ENCODE data around the gene TRIM46.

TRIM46 gene, protein sequence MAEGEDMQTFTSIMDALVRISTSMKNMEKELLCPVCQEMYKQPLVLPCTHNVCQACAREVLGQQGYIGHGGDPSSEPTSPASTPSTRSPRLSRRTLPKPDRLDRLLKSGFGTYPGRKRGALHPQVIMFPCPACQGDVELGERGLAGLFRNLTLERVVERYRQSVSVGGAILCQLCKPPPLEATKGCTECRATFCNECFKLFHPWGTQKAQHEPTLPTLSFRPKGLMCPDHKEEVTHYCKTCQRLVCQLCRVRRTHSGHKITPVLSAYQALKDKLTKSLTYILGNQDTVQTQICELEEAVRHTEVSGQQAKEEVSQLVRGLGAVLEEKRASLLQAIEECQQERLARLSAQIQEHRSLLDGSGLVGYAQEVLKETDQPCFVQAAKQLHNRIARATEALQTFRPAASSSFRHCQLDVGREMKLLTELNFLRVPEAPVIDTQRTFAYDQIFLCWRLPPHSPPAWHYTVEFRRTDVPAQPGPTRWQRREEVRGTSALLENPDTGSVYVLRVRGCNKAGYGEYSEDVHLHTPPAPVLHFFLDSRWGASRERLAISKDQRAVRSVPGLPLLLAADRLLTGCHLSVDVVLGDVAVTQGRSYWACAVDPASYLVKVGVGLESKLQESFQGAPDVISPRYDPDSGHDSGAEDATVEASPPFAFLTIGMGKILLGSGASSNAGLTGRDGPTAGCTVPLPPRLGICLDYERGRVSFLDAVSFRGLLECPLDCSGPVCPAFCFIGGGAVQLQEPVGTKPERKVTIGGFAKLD

DNA sequence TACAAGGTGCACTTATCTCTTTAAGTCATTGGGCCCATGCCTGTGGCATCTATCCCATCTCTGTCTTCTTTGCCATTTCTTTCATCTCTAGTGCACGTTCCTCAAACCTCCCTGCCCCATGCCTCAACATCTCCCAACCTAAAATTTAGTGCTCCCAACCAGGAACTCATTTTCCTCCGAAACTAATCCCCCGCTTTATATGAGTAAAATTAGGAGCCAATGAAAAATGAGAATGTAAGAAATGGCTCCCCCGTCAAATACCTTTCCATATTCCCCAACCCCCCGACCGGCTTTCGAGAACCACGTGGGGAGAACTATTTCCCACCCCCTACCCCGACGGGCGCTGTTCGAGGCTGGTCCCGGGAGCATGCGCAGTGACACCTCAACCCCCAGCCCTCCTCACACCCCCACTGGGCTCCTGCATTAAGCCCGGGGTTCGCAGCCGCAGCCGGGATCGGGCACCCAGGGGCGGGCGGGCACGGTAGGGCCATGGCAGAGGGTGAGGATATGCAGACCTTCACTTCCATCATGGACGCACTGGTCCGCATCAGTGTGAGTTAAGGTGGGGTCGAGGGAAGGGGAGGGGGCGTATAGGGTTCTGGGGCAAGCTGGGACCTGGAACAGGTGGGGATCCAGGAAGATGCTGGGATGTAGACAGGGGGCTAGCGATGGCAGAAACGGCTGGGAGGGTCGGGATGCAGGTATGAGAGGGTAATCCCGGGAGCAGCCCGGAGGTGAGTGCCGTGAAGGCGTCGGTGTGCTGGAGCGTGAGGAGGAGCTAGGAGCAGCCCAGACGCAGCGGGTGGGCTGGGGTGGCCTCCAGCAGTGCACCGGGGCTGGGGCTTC, at the start of gene TRIM46:
TRIM46 (plus strand) TSS at position 372 of the 846 bp plus-strand sequence; CDS start at position 490, 118 bp downstream.
- peak; percentile 82 for DNase-seq

DNA sequence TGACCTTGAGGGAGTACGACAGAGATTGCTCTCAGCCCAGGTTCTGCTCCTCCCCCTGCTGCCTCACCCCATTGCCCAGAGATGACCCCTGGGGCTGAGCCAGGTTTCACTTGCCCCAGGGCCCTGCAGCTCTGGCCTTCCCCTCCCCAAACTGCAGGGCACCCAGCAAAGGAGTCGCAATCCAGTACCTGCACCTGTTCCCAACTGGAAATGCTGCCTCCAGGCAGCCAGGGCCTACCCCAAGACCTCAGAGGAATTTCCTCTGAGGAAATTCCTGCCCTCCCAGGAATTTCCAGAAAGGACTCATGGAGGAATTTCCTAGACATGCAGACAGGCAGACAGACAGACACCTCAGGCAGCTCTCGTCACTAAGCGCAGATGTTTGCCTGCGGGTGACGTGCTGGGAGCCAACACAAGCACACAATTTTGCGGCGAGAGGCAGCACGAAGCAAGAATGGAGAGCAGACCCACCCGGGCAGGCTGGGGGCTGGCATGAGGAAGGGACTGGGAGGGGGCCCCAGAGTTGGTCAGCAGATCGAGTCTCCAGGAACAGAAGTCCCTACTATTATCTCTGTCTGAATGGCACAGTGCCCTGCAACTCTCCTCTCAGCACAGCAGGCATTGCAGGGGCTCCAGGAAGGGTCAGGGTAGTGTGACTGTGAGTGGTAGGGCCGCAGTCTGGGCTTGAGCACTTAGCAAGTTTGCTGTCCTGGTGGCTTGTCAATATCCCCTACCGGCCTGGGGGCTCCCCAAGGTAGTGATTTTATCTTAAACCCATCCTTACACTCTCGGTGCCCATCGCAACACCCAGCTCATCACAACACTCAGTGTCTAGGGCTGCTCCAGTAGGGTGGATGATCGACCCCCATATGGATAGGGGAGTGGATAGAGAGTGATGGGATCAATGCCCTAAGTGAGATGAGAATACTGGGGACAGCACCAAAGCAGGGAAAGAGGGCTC, 48.9 kb upstream of the TRIM46 start:
- DNase-seq: no peak

DNA sequence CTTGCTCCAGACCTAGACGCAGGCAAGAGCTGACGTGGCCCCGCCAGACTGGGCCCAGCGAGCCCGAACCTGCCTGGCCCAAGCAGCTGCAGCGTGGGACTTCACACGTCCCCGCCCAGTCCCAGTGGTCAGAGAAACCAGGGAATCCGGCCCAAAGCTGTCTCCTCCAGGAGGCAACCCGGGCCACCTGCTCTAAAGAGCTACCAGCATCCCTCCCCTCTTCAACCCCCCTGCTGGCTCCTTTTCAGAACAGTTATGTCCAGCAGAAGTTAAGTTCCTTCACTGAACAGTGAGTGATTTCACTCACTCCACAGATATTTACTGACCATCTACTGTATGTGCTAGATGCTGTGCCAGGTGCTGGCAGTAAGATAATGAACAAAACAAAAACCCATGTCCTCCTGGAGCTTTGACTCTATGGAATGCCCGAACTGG, 48.1 kb upstream of the TRIM46 start:
- no peak for DNase-seq

DNA sequence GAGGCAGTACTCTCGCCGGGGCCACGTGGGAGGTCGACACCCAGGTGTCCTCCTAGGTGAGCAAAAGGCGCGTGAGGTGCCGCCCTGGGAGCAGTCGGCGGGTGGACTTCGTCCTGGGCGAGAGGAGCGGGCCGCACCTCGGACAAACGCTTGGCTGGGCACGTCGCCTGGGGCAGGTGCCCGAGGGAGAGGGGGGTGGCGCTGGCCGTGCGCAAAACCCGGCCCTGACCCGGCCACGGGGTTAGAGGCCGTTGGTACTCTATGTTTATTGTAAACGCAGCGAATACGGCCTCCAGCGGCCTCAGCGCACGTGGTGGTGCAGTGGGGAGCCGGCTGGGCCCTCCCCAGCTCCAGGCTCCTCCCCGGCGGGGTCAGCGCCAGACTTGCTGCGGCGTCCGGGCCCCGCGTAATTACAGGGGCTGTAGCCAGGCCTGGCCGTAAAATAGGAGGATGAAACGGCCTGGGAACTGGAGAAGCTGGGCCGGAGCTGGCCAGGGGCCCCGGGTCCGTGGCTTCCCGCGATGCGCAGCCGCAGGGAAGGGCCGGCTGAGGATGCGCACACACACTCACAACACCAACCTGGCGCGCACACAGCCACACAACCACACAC, 47.6 kb upstream of the TRIM46 start:
- DNase-seq: no peak

DNA sequence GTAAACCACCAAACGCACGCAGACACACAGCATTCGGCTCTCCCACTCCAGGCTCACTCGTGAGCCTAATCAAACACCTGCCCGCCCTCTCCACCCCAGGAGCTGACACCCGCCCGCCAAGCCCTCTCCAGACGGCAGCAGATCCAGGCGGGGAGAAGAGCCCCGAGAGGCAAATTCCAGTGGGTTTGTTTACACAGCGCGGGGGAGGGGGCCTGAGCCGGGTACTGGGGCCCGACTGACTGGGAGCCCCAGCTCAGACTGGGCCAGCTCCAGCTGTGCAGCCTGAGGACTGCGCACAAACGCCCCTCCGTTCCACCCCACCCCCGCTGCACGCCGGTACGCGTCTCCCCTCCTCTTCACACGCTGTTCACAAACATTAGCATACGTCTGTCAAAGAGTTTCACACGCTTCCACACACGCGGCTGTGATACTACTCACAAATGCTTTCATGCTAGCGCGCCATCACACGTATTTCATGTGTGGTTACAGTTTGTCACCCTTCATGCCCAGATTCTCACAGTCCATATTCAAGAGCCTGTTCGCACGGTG, 47.0 kb upstream of the TRIM46 start:
- DNase-seq: peak; percentile 50

DNA sequence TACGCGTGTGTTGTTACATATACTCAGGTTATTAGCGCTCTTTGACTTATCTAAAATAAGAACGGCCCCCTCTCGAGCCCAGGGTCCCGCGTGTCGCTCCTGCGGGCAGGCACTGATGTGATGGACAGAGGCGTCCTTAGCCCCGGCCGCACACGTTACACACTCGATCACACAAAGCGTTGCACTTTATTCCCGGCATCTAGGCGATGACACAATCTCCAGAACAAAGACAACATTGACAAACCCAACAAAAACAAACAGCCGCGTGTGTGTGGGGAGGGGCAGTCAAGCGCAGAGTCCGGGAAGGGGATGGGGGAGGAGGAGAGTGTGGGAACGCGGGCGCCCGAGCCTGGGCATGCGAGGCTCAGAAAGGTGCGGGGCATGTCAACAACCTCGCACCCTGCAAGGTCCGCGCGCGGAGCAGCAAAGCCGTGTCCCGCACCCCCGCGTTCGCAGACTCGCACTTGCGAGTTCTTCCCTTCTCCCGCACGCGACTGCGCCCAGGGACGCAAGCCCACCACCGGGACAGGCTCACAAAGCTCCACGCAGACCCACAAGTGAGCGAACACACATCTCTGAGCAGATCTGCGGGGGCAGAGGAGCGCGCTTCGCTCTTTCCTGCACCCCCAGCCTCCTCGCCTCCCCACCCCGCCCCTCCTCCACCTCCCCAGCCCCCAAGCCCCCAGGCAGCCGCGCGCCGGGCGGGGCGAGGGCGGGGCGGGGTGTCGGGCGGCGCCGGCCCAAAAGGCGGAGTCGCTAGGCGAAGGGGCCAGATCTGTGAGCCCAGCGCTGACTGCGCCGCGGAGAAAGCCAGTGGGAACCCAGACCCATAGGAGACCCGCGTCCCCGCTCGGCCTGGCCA, 46.3 kb upstream of the TRIM46 start, which contains the start of gene EFNA1:
EFNA1 (plus strand) TSS at position 772 of the 862 bp plus-strand sequence. CDS start 102 bp downstream, outside the sequence.
- peak; percentile 61 for DNase-seq

DNA sequence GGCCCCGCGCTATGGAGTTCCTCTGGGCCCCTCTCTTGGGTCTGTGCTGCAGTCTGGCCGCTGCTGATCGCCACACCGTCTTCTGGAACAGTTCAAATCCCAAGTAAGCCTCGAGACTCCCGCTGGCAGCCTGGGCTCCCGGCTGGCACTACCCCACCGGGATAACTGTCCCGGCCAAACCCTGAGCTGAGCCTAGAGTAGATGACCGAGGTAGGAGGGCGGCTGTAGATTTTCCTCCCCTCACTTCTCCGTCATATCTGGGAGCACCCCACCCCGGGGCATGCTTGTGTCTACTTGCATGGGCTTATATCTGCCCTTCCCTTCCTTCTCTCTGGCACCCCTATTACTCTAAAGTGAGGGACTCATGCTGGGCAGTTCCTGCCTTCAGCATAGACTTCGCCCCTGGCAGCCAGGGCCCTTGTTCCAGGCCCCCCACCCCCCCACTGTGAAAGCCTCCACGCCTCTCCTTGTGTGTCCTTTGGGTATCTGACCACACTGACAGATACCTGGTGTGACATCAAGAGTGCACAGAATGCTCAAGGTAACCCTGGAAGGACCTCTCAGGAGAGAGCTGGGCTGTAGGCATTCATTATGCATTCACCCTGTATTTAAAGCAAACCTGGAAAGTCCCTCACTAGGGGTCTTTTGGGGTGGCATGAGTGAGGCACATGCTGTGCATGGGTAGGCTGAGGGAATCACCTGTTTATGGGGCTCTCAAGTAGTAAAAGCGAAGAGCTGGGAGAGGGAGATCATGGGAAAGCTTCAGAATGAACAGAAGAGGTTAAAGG, 45.5 kb upstream of the TRIM46 start:
- no peak for DNase-seq

DNA sequence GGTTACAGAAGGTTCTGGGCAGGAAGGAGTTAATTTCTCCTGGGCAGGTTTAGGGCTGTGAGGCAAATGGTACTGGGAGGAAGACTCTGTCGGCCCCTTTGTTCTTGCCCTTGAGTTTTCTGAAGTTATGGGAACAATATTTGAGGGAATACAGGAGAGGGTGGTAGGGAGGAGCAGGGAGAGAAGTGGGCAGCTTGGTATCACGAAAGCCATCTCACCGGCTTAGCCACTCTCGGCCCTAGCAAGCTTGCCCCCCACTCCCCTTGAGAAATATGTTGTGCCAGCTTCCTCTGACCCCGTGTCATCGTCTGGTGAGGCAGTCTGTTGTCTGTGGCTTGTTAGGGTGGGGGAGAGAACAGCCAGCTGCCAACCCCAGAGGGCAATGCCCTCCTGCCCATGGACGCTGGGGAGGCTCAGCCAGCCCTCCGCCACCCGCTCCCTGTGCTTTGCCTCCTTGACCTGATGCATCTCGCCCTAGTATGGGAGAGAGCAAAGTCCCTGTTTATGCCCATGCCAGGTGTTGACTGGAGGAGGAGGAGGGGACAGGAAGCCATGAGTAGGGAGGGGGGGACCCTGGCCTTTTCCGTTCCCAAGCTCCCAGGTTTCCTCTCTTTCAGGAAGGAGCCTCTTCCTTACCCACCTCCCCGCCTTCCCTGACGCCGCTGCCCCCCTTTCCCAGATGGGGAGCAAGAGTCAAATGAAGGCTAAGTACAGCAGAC, 44.7 kb upstream of the TRIM46 start:
- DNase-seq: peak; percentile 26

DNA sequence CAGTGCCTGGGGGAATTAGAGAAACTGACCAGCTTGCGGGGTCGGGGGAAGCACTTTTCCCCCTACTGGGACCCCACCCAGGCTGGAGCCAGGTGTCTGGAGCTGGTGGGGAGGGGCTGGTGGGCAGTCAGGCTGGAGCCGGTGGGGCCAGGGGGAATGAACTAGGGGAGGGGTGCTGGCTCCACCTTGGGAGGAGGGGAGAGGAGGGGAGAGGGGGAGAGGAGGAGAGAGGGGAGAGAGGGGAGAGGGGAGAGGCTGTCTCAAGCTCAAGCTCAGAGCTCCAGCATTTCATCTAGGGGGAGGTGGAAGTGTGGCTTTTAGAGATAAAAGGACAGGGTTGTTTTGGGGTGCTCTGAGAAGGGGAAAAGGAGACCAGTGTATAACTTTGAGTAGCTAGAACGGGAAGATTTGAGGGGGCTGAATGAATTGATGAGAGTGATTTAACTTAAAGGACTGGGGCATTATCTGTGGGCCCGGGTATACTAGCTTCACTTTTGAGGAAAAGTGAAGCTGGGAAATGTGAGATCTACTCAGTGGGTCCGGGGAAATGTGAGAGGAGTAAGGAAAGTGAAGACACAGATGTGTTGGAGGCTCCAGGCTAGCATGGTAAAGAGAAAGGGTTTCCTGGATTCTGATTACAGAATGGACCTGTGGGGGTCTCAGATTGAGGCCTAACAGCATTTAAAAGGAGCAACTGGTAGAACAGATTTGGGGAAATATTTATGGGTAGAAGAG, 43.2 kb upstream of the TRIM46 start:
- no peak for DNase-seq

DNA sequence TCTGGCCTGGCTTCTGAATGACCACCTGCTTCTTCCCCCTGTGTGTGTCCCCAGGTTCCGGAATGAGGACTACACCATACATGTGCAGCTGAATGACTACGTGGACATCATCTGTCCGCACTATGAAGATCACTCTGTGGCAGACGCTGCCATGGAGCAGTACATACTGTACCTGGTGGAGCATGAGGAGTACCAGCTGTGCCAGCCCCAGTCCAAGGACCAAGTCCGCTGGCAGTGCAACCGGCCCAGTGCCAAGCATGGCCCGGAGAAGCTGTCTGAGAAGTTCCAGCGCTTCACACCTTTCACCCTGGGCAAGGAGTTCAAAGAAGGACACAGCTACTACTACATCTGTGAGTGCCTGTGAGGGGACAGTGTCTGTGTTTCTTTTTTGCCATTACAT, 42.4 kb upstream of the TRIM46 start:
- DNase-seq: no peak

DNA sequence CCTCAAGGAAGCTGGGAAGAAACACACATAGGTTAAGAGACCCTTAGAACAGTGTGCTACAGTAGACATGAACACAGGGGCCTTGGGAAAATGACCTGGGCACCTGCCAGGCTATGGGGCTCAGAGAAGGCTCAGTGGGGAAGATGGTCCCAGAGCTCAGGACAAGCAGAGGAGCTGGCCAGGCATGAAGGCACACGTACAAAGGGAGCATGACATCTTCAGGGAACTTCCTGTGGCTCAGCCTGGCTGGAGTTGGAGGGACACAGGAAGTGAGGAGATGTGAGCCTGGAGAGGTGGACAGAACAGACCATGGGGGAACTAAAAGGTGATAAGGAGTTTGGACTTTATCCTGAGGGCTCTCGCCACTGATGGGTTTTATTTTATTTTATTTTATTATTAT, 41.8 kb upstream of the TRIM46 start:
- DNase-seq: no peak

DNA sequence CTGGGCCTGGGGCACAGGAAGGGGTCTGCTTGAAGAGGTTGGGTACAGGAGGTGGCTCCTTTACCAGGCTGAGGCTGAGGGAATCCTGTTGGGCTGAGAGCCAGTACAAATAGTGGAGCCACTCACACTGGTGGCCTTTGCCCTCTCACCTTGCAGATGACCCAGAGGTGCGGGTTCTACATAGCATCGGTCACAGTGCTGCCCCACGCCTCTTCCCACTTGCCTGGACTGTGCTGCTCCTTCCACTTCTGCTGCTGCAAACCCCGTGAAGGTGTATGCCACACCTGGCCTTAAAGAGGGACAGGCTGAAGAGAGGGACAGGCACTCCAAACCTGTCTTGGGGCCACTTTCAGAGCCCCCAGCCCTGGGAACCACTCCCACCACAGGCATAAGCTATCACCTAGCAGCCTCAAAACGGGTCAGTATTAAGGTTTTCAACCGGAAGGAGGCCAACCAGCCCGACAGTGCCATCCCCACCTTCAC, 39.8 kb upstream of the TRIM46 start:
- no peak for DNase-seq

DNA sequence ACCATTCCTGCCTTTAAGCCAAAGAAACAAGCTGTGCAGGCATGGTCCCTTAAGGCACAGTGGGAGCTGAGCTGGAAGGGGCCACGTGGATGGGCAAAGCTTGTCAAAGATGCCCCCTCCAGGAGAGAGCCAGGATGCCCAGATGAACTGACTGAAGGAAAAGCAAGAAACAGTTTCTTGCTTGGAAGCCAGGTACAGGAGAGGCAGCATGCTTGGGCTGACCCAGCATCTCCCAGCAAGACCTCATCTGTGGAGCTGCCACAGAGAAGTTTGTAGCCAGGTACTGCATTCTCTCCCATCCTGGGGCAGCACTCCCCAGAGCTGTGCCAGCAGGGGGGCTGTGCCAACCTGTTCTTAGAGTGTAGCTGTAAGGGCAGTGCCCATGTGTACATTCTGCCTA, 39.3 kb upstream of the TRIM46 start:
- no peak for DNase-seq

DNA sequence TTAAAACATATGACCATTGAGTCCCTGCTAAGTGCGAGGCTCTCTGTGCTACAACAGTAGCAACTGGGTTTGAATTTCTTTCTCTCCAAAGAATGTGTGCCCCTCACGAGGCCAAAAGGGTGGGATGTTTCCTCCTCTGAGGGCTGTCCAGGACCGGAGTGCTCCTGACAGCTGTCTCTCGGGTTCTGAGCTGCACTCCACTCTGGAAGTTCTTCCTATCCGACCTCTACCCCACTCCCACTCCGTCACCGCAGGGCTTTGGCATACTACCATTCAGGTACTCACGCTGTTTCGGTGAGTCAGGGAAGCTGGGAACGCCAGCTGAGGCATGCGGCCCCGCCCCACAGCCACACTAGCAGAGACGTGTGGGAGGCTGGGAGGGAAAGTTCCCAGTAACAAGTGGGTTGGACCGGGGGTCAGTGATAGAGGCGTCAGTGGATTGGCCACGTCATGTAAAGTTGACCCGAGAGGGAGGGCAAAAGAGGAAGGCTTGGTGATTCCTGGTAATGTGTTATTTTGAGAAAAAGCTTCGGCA, 38.7 kb upstream of the TRIM46 start:
- DNase-seq: peak; percentile 59

DNA sequence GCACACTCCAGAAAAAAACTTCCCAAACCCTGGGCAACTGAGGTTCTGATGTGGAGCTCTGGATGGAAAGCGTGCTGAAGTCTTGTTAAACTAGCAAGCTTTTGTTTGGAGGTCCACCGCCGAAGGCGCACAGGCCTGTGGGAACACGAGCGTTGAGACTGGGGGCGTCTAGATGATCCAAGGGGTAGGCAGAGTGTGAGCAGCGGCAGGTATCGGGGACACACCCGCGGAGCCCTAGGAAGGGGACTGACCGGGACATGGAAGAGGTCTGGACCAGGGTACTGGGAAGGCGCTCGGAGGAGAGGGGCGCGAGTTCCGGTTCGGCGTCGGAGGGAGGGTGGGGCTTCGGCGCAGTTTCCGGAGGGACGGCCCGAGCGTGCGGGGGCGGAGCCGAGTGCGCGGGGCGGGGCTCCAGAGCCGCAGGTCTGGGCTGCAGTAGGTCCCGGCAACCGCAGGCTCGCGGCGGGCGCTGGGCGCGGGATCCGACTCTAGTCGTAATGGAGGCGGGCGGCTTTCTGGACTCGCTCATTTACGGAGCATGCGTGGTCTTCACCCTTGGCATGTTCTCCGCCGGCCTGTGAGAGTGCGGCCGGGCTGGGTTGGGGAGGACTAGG, 38.1 kb upstream of the TRIM46 start, which contains the start of gene SLC50A1:
SLC50A1 (plus strand) TSS at position 438 of the 614 bp plus-strand sequence; CDS start at position 498, 60 bp downstream.
- DNase-seq: peak; percentile 94

DNA sequence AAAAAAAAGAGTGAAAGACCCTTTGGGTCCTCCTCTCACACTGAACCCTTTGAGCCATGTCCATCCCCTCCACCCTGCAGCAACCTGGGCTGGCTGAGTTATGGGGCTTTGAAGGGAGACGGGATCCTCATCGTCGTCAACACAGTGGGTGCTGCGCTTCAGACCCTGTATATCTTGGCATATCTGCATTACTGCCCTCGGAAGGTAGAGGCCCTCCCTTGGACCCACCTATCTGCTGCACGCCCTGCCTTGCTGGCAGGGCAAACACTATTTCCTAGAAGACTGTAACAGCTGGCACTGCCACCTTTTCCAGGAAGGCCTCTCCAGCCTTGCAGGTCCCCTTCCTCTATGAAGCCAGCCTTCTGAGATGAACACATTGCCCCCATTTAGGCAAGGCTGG, 36.9 kb upstream of the TRIM46 start:
- peak; percentile 15 for DNase-seq

Data from CD4-positive, alpha-beta T cell treated with Interleukin-6 for 4 hours (primary cell).